NCI-H1417 (cell line): ENCODE results near the gene TEDC1.

ENCODE experiments used
- DNase-seq, 3 experiments: peaks; one replicate each; lab custom pipeline; 2025; lab: John Stamatoyannopoulos, UW

TEDC1 gene

GRCh38 chr14:105484997-105485393, 6.1 kb upstream of the TEDC1 start:
- no peak for DNase-seq

- DNase-seq, result no peak
Measured at GRCh38 chr14:105485739-105486162, 5.3 kb upstream of the TEDC1 start.

GRCh38 chr14:105486163-105486973, 4.7 kb upstream of the TEDC1 start, which contains the start of gene CRIP1:
Gene CRIP1, plus strand, starts transcription at chr14:105486886. Its CDS starts 374 bp downstream, at chr14:105487260.
- DNase-seq, result no peak

GRCh38 chr14:105486974-105487448, 4.0 kb upstream of the TEDC1 start:
- no peak for DNase-seq

- no peak for DNase-seq
Measured at GRCh38 chr14:105487449-105487985, 3.5 kb upstream of the TEDC1 start.

- no peak for DNase-seq
Measured at GRCh38 chr14:105487986-105488777, 2.9 kb upstream of the TEDC1 start.

GRCh38 chr14:105488781-105489541, 2.1 kb upstream of the TEDC1 start:
- no peak for DNase-seq

GRCh38 chr14:105489542-105490266, 1.3 kb upstream of the TEDC1 start:
- peak; percentile 89 to 97 (median 97) for DNase-seq

- peak in 1 of 3 experiments; percentile 83 for DNase-seq
Measured at GRCh38 chr14:105490267-105490571, 827 bp upstream of the TEDC1 start.

GRCh38 chr14:105491366-105491973, 424 bp downstream of the TEDC1 start:
- peak; percentile 61 to 85 (median 73) for DNase-seq

GRCh38 chr14:105492031-105492970, 1.3 kb downstream of the TEDC1 start:
- no peak for DNase-seq

GRCh38 chr14:105492971-105493871, 2.2 kb downstream of the TEDC1 start:
- DNase-seq, result no peak

GRCh38 chr14:105493921-105494605, 3.0 kb downstream of the TEDC1 start:
- DNase-seq, result no peak

- no peak for DNase-seq
Measured at GRCh38 chr14:105494606-105494929, 3.5 kb downstream of the TEDC1 start.

GRCh38 chr14:105495101-105495989, 4.3 kb downstream of the TEDC1 start:
- no peak for DNase-seq

GRCh38 chr14:105495990-105496830, 5.2 kb downstream of the TEDC1 start:
- no peak for DNase-seq
